Activated T-cell treated with anti-CD3 and anti-CD28 coated beads, Interleukin-2, amount 50 U/mL, for 1 hour (primary cell): ENCODE measurements around the gene SLC41A2.

Experiments
- DNase-seq: peaks from one replicate; pipeline ENCODE4 v3.0.0-alpha.2; 2020

Gene SLC41A2

GRCh38 chr12:104929977-104930376 lies 28.1 kb downstream of the SLC41A2 start:
- no peak for DNase-seq

- DNase-seq = no peak
Observed at GRCh38 chr12:104929368-104929767, 28.7 kb downstream of the SLC41A2 start.

DNA sequence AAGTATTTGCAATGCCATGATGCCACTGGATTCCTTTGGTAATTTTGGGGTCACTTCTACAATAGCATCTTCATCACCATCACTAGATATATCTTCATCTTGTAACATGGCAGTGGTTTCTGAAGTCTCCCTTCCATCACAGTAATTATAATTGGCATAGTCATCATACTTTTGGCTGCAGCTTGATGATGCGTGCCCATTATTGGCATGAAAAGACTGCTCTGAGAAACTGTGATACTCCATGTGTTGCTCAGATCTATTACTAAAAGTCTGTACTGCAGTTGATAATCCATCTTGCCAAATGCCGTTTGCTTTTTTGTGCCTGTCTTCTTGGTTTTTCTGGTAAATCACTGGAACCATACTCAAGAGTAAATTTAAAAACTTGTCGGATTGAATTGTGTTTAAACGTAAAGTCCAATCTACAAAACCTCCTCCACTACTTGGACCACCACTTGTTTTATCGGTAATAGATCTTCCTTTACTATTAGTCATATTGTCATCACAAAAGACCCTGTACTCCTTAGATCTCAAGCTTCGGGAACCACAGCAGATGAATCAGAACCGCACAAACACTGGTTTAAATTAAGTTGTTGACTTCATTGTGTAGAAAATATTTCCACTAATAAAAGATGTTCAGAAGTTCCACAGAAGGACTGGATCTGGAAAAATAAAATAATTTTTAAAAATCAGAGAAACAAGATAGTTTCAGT lies 29.9 kb downstream of the SLC41A2 start:
- DNase-seq = no peak

- DNase-seq = no peak
Observed at GRCh38 chr12:104925501-104925900, 32.6 kb downstream of the SLC41A2 start.

GRCh38 chr12:104921340-104921739 lies 36.8 kb downstream of the SLC41A2 start:
- no peak for DNase-seq

- no peak for DNase-seq
Observed at GRCh38 chr12:104911942-104912341, 46.1 kb downstream of the SLC41A2 start.

DNA sequence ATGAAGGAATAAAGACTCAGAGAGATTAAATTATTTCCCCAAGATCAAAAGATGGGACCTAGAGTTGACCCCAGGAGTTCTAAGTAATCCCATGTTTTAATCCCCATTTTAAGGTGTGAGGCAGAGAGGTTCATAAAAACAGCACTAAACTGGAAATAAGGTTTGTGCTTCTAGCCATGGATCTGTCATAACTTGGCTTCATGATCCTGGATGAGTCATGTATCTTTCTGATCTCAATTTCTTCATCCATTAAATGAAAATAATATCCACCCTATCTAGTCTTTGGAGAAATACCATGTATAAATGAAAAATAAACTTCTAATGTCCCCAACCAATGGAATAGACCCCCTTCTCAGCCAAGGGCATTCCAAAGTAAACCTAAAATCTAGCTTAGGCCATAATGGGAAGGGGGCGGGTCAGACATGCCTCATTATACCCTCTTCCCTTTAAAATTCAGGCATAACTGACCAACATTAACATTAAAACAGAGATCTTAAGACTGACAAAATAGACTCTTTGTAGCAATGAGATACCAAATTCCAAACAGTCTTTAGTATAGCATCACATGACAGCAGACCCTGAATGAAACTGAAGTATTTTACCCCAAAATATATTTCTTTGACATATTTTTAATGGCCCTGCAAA lies 47.8 kb downstream of the SLC41A2 start:
- DNase-seq = no peak

- no peak for DNase-seq
Observed at GRCh38 chr12:104909761-104910160, 48.3 kb downstream of the SLC41A2 start.
